ENCODE measurements around the gene GALNT8.

GALNT8 gene

DNA sequence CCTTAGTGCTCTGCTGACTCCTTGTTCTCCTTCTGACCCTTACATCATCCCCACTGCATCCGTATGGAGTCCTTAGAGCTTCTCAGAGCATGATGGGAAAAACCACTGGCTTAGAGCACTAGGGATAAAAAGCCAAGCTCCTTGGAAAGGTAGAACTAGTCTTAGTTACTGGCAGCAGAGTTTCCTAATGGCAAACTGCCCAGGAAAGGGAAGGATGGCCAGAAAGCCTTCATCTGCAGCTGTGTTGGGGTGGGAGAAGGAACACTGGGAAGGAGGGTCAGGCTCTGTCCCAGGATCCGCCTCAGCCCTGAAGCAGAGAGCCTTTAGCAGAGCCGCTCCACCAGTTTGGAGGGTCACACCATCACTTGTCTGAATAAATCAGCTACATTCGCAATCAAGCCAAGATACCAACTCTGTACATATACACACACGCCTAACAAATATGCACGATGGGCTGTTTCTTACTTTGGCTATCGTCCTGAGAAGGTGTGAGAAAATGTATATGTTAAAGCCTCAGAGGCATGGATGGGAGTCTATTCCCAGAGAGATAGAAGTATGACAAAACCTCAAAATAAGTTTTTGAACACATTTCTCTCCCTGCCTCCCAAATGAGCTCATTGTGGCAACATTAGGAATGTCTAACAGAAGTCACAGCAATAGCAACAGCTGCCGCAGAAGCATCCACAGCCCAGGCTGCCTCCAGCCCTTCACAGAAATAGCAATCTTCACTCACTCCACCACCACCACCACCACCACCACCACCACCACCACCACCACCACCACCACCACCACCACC, 18.6 kb upstream of the GALNT8 start:
- no peak for DNase-seq (ENCODE audit: low spot score)
- TF ChIP-seq, protein P1, sequence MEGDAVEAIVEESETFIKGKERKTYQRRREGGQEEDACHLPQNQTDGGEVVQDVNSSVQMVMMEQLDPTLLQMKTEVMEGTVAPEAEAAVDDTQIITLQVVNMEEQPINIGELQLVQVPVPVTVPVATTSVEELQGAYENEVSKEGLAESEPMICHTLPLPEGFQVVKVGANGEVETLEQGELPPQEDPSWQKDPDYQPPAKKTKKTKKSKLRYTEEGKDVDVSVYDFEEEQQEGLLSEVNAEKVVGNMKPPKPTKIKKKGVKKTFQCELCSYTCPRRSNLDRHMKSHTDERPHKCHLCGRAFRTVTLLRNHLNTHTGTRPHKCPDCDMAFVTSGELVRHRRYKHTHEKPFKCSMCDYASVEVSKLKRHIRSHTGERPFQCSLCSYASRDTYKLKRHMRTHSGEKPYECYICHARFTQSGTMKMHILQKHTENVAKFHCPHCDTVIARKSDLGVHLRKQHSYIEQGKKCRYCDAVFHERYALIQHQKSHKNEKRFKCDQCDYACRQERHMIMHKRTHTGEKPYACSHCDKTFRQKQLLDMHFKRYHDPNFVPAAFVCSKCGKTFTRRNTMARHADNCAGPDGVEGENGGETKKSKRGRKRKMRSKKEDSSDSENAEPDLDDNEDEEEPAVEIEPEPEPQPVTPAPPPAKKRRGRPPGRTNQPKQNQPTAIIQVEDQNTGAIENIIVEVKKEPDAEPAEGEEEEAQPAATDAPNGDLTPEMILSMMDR (IDR thresholded peaks at IDR 0.05; ENCODE audit: borderline replicate concordance, control extremely low read depth, extremely low read depth, insufficient read depth, missing control alignments): no peak
- in situ Hi-C loops (cut with MboI; ENCODE audit: low sequenced_read_pairs, unreplicated experiment): no loop called here

DNA sequence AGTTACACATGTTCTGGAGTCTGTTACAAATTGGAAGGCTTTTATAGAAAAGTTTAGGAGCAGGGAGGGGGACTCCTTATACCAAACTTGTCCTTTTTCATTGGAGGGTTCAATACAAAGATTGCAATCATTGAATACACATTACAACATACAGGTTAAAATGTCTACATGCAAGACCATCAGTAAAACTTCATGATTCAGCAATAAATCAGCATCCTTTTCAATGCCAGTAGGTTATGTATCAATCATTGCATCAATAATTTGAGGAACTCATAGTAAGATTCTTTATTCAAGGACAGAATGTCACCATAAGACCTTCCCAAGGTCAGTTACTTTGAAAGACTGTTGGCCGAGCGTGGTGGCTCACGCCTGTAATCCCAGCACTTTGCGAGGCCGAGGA, 16.5 kb upstream of the GALNT8 start:
- TF ChIP-seq, protein P1 (IDR thresholded peaks at IDR 0.05; ENCODE audit: borderline replicate concordance, control extremely low read depth, extremely low read depth, insufficient read depth, missing control alignments): no peak
- no peak for DNase-seq (ENCODE audit: low spot score)
- in situ Hi-C loops (cut with MboI; ENCODE audit: low sequenced_read_pairs, unreplicated experiment): no loop called here

DNA sequence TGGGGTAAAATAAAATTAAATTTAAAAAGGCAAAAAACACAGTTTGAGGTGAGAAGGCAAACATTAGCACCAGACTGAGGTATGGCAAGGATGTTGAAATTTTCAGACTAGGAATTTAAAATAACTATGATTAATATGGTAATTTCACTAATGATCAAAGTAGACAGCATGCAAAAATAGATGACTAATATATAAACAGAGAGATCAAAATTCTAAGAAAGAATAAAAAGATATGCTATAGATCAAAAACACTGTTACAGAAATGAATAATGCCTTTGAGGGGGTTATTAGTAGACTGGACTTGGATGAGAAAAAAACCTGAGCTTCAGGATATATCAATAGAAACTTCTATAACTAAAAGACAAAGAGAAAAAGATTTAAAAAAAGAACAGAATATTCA, 14.4 kb upstream of the GALNT8 start:
- in situ Hi-C loops (cut with MboI; ENCODE audit: low sequenced_read_pairs, unreplicated experiment): no loop called here
- TF ChIP-seq, protein P1 (IDR thresholded peaks at IDR 0.05; ENCODE audit: borderline replicate concordance, control extremely low read depth, extremely low read depth, insufficient read depth, missing control alignments): no peak
- no peak for DNase-seq (ENCODE audit: low spot score)

DNA sequence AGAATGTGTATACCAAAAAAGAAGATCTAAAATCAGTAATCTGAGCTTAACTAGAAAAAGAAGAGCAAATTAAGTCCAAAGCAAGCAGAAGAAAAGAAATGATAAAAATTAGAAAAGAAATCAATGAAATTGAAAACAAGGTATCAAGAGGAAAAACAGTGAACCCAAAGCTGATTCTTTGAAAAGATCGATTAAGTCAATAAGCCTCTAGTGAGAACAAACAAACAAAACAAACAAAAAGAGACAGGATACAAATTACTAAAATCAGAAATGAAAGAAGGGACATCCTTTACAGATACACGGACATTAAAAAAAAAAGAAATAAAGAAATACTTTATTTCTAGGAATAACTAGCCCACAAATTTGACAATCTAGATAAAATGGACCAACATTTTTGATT, 12.9 kb upstream of the GALNT8 start:
- TF ChIP-seq, protein P1 (IDR thresholded peaks at IDR 0.05; ENCODE audit: borderline replicate concordance, control extremely low read depth, extremely low read depth, insufficient read depth, missing control alignments): no peak
- no peak for DNase-seq (ENCODE audit: low spot score)
- in situ Hi-C loops (cut with MboI; ENCODE audit: low sequenced_read_pairs, unreplicated experiment): no loop called here

DNA sequence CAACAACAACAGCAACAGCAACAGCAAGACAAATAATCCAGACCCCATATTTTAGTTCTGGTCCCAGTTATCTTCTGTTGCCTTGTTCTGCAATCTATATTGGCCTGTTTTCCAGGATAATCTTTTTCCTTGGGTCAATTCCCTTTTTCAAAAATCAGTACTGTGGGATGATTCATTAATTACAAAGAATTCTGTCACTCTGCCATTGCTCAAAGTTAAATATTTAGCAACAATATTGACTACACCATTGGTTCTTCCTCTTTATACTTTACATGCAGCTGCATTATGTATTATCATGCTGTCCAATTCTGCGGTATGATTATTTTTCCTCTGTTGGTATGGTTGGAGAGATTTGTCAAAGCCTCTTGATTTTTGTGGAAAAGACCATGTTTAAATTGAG, 10.1 kb upstream of the GALNT8 start:
- DNase-seq (ENCODE audit: low spot score): no peak
- TF ChIP-seq, protein P1 (IDR thresholded peaks at IDR 0.05; ENCODE audit: borderline replicate concordance, control extremely low read depth, extremely low read depth, insufficient read depth, missing control alignments): no peak
- in situ Hi-C loops (cut with MboI; ENCODE audit: low sequenced_read_pairs, unreplicated experiment): no loop called here

DNA sequence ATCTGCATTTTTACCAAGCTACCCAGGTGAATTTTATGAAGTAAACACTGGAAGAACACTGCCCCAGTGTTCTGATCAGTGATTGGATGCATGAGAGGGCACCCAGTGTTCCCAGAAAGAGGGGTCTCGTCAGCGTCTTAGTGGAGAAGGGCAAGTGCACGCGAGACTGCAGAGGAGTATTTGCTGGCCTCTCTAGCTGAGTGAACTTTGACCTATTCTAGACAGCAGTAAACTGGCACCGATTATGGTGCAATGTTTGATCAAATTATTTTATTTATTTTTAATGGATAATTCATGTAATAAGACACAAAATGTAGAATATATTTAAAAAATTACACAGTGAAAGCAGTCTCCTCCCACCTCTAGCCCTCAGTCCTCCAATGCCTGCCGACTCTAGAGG, 5.3 kb upstream of the GALNT8 start:
- in situ Hi-C loops (cut with MboI; ENCODE audit: low sequenced_read_pairs, unreplicated experiment): no loop called here
- TF ChIP-seq, protein P1 (IDR thresholded peaks at IDR 0.05; ENCODE audit: borderline replicate concordance, control extremely low read depth, extremely low read depth, insufficient read depth, missing control alignments): no peak
- no peak for DNase-seq (ENCODE audit: low spot score)
